Ishikawa (cell line): ENCODE measurements around the gene ARHGEF11.

Experiments
- EGR1 ChIP-seq: IDR thresholded peaks from 2 replicates; pipeline ENCODE4 v1.6.1; 2012
- RAD21 ChIP-seq: IDR thresholded peaks from 2 replicates; pipeline ENCODE4 v1.6.1; 2012; ENCODE audit warnings: low read depth

- TF ChIP-seq RAD21 (no peak), EGR1 (no peak)
Measured at GRCh38 chr1:157091668-157092273, 46.2 kb upstream of the ARHGEF11 start.
